K562 (cell line): ENCODE data around the gene INO80E. TPM values are rescaled to one million over a fixed set of nuclear protein-coding genes. Genes with fewer than 3 reads are reported as not detected.

Experiments
- ATAC-seq: fragments of 200-7000 bp; cut with Tn5 transposase; 3 replicates; pipeline ENCODE4 v1.9.1; 2020; ENCODE audit warnings: moderate library complexity
- BruUV-seq: library from RNA; stranded (reverse); fragments of 400-500 nt; replicated peaks from 2 replicates; lab custom pipeline; 2021; lab: Mats Ljungman, UMichigan
- CTCF ChIA-PET: fragments of 300-600 bp; formaldehyde crosslinking; extraction: SDS; loops from one replicate; lab custom pipeline; 2021; ENCODE audit warnings: low intra/inter-chr PET ratio; lab: Yijun Ruan, JAX
- POLR2A ChIA-PET: fragments of 300-600, 350-650 bp; sonication (Branson Sonifier 250); formaldehyde crosslinking; extraction: SDS; loops from one replicate; lab custom pipeline; 2021; ENCODE audit warnings: antibody characterized with exemption, inconsistent platforms; lab: Yijun Ruan, JAX
- DNase-seq, 4 experiments: peaks; one replicate each; pipeline versions ENCODE4 v3.0.0 to v3.0.0-alpha.2; 2011 to 2018; ENCODE audit warnings: low spot score in 3 of 4, mixed read lengths in 3 of 4; ENCODE audit errors: extremely low read depth in 1 of 4
- FAIRE-seq: peaks from 2 replicates; lab custom pipeline; 2011; peaks lifted over from hg19 to GRCh38; lab: Jason Lieb, UNC
- H2AFZ ChIP-seq: 2 replicates; pipeline ENCODE4 v1.6.0; 2011; ENCODE audit warnings: low read depth, low read length, control low read depth, inconsistent platforms
- H3K27ac ChIP-seq: fragments of 200-600 bp; 3 replicates; pipeline ENCODE4 v1.8.0; 2011; ENCODE audit warnings: low read depth, mild to moderate bottlenecking, control low read depth, inconsistent platforms, low read length, moderate library complexity, mixed read lengths; ENCODE audit errors: extremely low read depth
- H3K27me3 ChIP-seq, 2 experiments: fragments of 300-600 bp in 1 of 2; 2 replicates in 1 of 2; 3 replicates in 1 of 2; pipeline versions ENCODE4 v1.6.0 to v1.8.0; 2011; ENCODE audit warnings: inconsistent platforms in 2 of 2, low read length in 2 of 2, mild to moderate bottlenecking in 1 of 2, mixed read lengths in 1 of 2, moderate library complexity in 1 of 2; ENCODE audit not compliant: control insufficient read depth in 2 of 2, insufficient read depth in 2 of 2
- H3K36me3 ChIP-seq: fragments of 300-600 bp; 3 replicates; pipeline ENCODE4 v1.8.0; 2011; ENCODE audit warnings: mild to moderate bottlenecking, low read length, inconsistent platforms; ENCODE audit not compliant: control insufficient read depth, insufficient read depth
- H3K4me1 ChIP-seq, 2 experiments: fragments of 200-600 bp in 1 of 2; replicated peaks in 1 of 2; 2 replicates in 1 of 2; 3 replicates in 1 of 2; pipeline versions ENCODE4 v1.5.1 to v1.8.0; 2011; ENCODE audit warnings: inconsistent platforms in 2 of 2, low read length in 2 of 2, mild to moderate bottlenecking in 1 of 2, mixed read lengths in 1 of 2, moderate library complexity in 1 of 2; ENCODE audit not compliant: control insufficient read depth in 2 of 2, insufficient read depth in 2 of 2
- H3K4me2 ChIP-seq: 2 replicates; pipeline ENCODE4 v1.6.1; 2011; ENCODE audit warnings: low read length, control low read depth, inconsistent platforms, mixed read lengths; ENCODE audit not compliant: insufficient read depth
- H3K4me3 ChIP-seq: fragments of 200-600 bp; sonication (generic), shearing (Covaris generic); 2 replicates; pipeline ENCODE4 v1.5.1; 2016; ENCODE audit warnings: control low read depth, inconsistent platforms
- H3K79me2 ChIP-seq: fragments of 200-600 bp; 3 replicates; pipeline ENCODE4 v1.8.0; 2011; ENCODE audit warnings: low read length, inconsistent platforms; ENCODE audit not compliant: control insufficient read depth, insufficient read depth
- H3K9ac ChIP-seq, 2 experiments: 2 replicates each; pipeline versions ENCODE4 v1.6.0 to v1.6.1; 2011; ENCODE audit warnings: low read depth in 2 of 2, low read length in 2 of 2, control low read depth in 1 of 2, inconsistent platforms in 1 of 2, mild to moderate bottlenecking in 1 of 2, mixed read lengths in 1 of 2; ENCODE audit not compliant: insufficient read depth in 1 of 2
- H3K9me1 ChIP-seq: one replicate; pipeline ENCODE4 v1.6.0; 2011; ENCODE audit warnings: inconsistent platforms, mild to moderate bottlenecking, low read length, moderate library complexity; ENCODE audit not compliant: control insufficient read depth, insufficient read depth
- H3K9me3 ChIP-seq: replicated peaks from 2 replicates; pipeline ENCODE4 v1.5.1; 2011; ENCODE audit warnings: low read depth, low read length, inconsistent platforms; ENCODE audit not compliant: control insufficient read depth, insufficient read depth
- H4K20me1 ChIP-seq: replicated peaks from 2 replicates; pipeline ENCODE4 v1.6.1; 2011; ENCODE audit warnings: low read length, inconsistent platforms, mixed read lengths; ENCODE audit not compliant: control insufficient read depth, insufficient read depth
- NCOA4 ChIP-seq: fragments of 450-650 bp; IDR thresholded peaks from 2 replicates; pipeline ENCODE4 v1.6.1; 2018; ENCODE audit warnings: mild to moderate bottlenecking; ENCODE audit not compliant: partially characterized antibody
- POLR2A ChIP-seq: fragments of 450-650 bp; conservative IDR thresholded peaks from 2 replicates; pipeline ENCODE4 v1.6.1; 2016
- POLR2G ChIP-seq: fragments of 200-400 bp; formaldehyde crosslinking; IDR thresholded peaks from 2 replicates; pipeline ENCODE4 v1.6.1; 2017; ENCODE audit warnings: low read depth, mild to moderate bottlenecking, antibody characterized with exemption, low read length, moderate library complexity
- RBFOX2 ChIP-seq: fragments of 200-400 bp; formaldehyde crosslinking; IDR thresholded peaks from 2 replicates; pipeline ENCODE4 v1.6.1; 2017; ENCODE audit warnings: low read depth, mild to moderate bottlenecking, low read length, moderate library complexity
- RBM22 ChIP-seq: fragments of 200-400 bp; formaldehyde crosslinking; IDR thresholded peaks from 2 replicates; pipeline ENCODE4 v1.6.1; 2018; ENCODE audit warnings: low read length, low read depth; ENCODE audit not compliant: poor library complexity, severe bottlenecking
- WGBS: fragments of 100-300 bp; shearing (Covaris generic); methylation state at CpG from one replicate; pipeline ENCODE4 v1.1.6; 2016; ENCODE audit warnings: low coverage, mixed read lengths; ENCODE audit not compliant: insufficient coverage; ENCODE audit errors: missing lambda C conversion rate; 5-methylcytosine and 5-hydroxymethylcytosine counted together
- in situ Hi-C: fragments of 300-500 bp; cut with MboI; formaldehyde crosslinking; loops from 4 replicates; pipeline ENCODE4 v1.15.0; 2018; ENCODE audit warnings: inconsistent platforms, mixed read lengths
- intact Hi-C: fragments of 100-400 bp; cut with micrococcal nuclease; formaldehyde crosslinking; loops from 2 replicates; pipeline ENCODE4 v1.14.2; 2022
- polyA plus RNA-seq, 8 experiments: library from polyadenylated mRNA; depleted of rRNA in 4 of 8; stranded (reverse) in 5 of 8; unstranded in 3 of 8; fragments of >200 nt; fragmentation: Nextera tagmentation in 2 of 8; fragmentation: Illumina TruSeq in 1 of 8; extraction: Ambion mirVana in 2 of 8; extraction: Trizol in 1 of 8; gene quantifications; 2 replicates each; pipeline versions ENCODE4 v1.2.1 to v1.2.3, GENCODE V29; 2011 to 2014; ENCODE audit warnings: inconsistent platforms in 1 of 8, missing spikeins in 1 of 8
- total RNA-seq, 7 experiments: library from RNA; depleted of rRNA in 6 of 7; stranded (reverse); fragments of >200 nt in 6 of 7; fragmentation: Illumina TruSeq in 2 of 7; extraction: Trizol in 2 of 7; gene quantifications; 2 replicates each; pipeline versions ENCODE4 v1.2.1 to v1.2.3, GENCODE V29; 2011 to 2021; ENCODE audit warnings: low replicate concordance in 1 of 7
- TF ChIP-seq, protein P1 (sequence below), 2 experiments: fragments of 450-650 bp; IDR thresholded peaks; 2 replicates each; pipeline ENCODE4 v1.6.1; 2018; ENCODE audit warnings: mild to moderate bottlenecking in 2 of 2, low read depth in 1 of 2; ENCODE audit not compliant: partially characterized antibody in 2 of 2

Gene INO80E
- total and polyA plus RNA-seq, 9 of the 15 experiments (the other 6 are each of a cell fraction or from before 2014, with no cell fraction given): 0.31 to 102 (median 49.3) TPM

DNA sequence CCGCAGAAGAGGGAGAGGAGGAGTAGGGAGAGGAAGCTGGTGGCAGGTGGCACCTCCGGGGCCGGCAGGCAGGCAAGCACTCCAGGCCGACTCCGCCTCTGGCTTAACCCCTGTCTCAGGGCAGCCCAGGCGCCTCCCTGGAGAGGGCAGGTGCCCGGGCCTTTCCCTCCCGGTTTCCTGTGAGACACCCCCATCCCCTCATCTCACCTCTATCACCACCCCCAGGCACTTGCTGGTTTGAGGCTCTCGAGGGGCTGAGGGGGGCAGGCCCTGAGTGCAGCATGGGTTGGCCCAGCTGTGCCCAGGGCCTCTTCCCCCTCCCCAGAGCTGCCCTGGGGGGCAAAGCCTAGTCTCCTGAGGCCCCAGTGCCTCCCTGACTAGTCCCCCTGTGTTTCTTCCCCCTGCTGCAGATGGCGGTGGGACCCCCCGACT lies 8.8 kb downstream of the INO80E start:
- POLR2A ChIA-PET: interaction anchor here (0.7 to 1.0 kb wide), 3 partner anchors 14 to 142 kb away, joined by 3 to 6 read pairs (median 3); partner anchors contain the start of gene CDIPT
- Histone ChIP-seq H3K4me3 (no peak overlapping the region), H3K36me3 (peaks cover 12% of the 10 kb centered on the region; the same call in 1 of the 3 replicates), H3K4me1 (peaks cover 0 to 64% of the 10 kb centered on the region in 2 experiments; a peak in 2 of 5 replicates), H2AFZ (no peak overlapping the region), H3K9me3 (no peaks in the 10 kb centered on the region), H3K79me2 (no peaks in the 10 kb centered on the region), H3K27ac (no peak overlapping the region), H3K4me2 (no peak overlapping the region), H3K9me1 (no peaks in the 10 kb centered on the region), H3K27me3 (peaks cover 0 to 4% of the 10 kb centered on the region in 2 experiments; a peak in 1 of 5 replicates), H3K9ac (peak overlapping the region in 1 of 2 experiments; percentile 64; a peak in 1 of 4 replicates), H4K20me1 (peaks cover 5% of the 10 kb centered on the region; the same call in 1 of the 2 replicates)
- no peak for FAIRE-seq
- TF ChIP-seq, protein P1, sequence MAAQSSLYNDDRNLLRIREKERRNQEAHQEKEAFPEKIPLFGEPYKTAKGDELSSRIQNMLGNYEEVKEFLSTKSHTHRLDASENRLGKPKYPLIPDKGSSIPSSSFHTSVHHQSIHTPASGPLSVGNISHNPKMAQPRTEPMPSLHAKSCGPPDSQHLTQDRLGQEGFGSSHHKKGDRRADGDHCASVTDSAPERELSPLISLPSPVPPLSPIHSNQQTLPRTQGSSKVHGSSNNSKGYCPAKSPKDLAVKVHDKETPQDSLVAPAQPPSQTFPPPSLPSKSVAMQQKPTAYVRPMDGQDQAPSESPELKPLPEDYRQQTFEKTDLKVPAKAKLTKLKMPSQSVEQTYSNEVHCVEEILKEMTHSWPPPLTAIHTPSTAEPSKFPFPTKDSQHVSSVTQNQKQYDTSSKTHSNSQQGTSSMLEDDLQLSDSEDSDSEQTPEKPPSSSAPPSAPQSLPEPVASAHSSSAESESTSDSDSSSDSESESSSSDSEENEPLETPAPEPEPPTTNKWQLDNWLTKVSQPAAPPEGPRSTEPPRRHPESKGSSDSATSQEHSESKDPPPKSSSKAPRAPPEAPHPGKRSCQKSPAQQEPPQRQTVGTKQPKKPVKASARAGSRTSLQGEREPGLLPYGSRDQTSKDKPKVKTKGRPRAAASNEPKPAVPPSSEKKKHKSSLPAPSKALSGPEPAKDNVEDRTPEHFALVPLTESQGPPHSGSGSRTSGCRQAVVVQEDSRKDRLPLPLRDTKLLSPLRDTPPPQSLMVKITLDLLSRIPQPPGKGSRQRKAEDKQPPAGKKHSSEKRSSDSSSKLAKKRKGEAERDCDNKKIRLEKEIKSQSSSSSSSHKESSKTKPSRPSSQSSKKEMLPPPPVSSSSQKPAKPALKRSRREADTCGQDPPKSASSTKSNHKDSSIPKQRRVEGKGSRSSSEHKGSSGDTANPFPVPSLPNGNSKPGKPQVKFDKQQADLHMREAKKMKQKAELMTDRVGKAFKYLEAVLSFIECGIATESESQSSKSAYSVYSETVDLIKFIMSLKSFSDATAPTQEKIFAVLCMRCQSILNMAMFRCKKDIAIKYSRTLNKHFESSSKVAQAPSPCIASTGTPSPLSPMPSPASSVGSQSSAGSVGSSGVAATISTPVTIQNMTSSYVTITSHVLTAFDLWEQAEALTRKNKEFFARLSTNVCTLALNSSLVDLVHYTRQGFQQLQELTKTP (IDR thresholded peaks at IDR 0.05; ENCODE audit: low read depth in 1 of 2, partially characterized antibody in 2 of 2): no peak
- TF ChIP-seq RBFOX2 (peak; percentile 5; the same call in 1 of the 2 replicates), POLR2G (peak; percentile 56), POLR2A (0 out of 2 replicates have a peak, but pooled peaks have one; percentile 20), RBM22 (no peak), NCOA4 (no peak)
- no peak for ATAC-seq
- CTCF ChIA-PET: interaction anchor here (0.5 to 1.1 kb wide), 2 partner anchors 142 to 312 kb away, joined by 4 to 5 read pairs; partner anchors contain the start of gene CDIPT
- 54% methylated on average over 3 of the region's 11 CpGs for WGBS
- no TSS peak for BruUV-seq
- in situ Hi-C loops (no loop called here), intact Hi-C loops (loop anchor here (5.0 kb wide), 1 partner anchor 143 kb away; the partner anchor contains the start of gene CDIPT)
- no peak for DNase-seq
